ENCODE measurements around the gene CYTH1. TPM values are rescaled to one million over a fixed set of nuclear protein-coding genes. Genes with fewer than 3 reads are reported as not detected.

CYTH1 gene
- total RNA-seq, 1 donor from 2014 or later = 80.8 TPM

- DNase-seq (ENCODE audit: low spot score) = no peak
- TF ChIP-seq CTCF (IDR thresholded peaks at IDR 0.05) = no peak
- Mint-ChIP-seq H3K9me3 (ENCODE audit: low read depth) (no peaks in the 10 kb centered on the region), H3K4me3 (ENCODE audit: unreplicated experiment) (no peak overlapping the region), H3K27ac (ENCODE audit: unreplicated experiment) (peak overlapping the region; percentile 18), H3K36me3 (ENCODE audit: low read depth) (peaks cover 39% of the 10 kb centered on the region), H3K27me3 (ENCODE audit: low read depth) (no peaks in the 10 kb centered on the region), H3K4me1 (ENCODE audit: low read depth) (peaks cover 34% of the 10 kb centered on the region)
Measured at GRCh38 chr17:78793415-78793814, 11.3 kb upstream of the CYTH1 start.

- no peak for TF ChIP-seq CTCF (IDR thresholded peaks at IDR 0.05)
- Mint-ChIP-seq H3K36me3 (ENCODE audit: low read depth) (peaks cover 36% of the 10 kb centered on the region), H3K4me3 (ENCODE audit: unreplicated experiment) (no peak overlapping the region)
Measured at GRCh38 chr17:78791840-78792709, 10.0 kb upstream of the CYTH1 start.

GRCh38 chr17:78790552-78790951, 8.5 kb upstream of the CYTH1 start:
- H3K27me3 Mint-ChIP-seq (ENCODE audit: low read depth) = no peaks in the 10 kb centered on the region
- H3K4me3 Mint-ChIP-seq (ENCODE audit: unreplicated experiment) = no peak overlapping the region
- TF ChIP-seq CTCF (IDR thresholded peaks at IDR 0.05) = no peak
- peaks cover 22% of the 10 kb centered on the region for H3K36me3 Mint-ChIP-seq (ENCODE audit: low read depth)
- H3K27ac Mint-ChIP-seq (ENCODE audit: unreplicated experiment) = peak overlapping the region; percentile 27
- peaks cover 34% of the 10 kb centered on the region for H3K4me1 Mint-ChIP-seq (ENCODE audit: low read depth)
- no peaks in the 10 kb centered on the region for H3K9me3 Mint-ChIP-seq (ENCODE audit: low read depth)
- peak; percentile 28 for DNase-seq (ENCODE audit: low spot score)

More at GRCh38 chr17:78791840-78792709, 10.0 kb upstream of the CYTH1 start:
- Mint-ChIP-seq H3K27me3 (ENCODE audit: low read depth) (no peaks in the 10 kb centered on the region), H3K9me3 (ENCODE audit: low read depth) (no peaks in the 10 kb centered on the region), H3K27ac (ENCODE audit: unreplicated experiment) (peak overlapping the region; percentile 64), H3K4me1 (ENCODE audit: low read depth) (peaks cover 34% of the 10 kb centered on the region)
- DNase-seq (ENCODE audit: low spot score) = peak; percentile 50

- peaks cover 17% of the 10 kb centered on the region for H3K36me3 Mint-ChIP-seq (ENCODE audit: low read depth)
- peak overlapping the region; percentile 64 for H3K27ac Mint-ChIP-seq (ENCODE audit: unreplicated experiment)
- no peaks in the 10 kb centered on the region for H3K27me3 Mint-ChIP-seq (ENCODE audit: low read depth)
- H3K4me1 Mint-ChIP-seq (ENCODE audit: low read depth) = peaks cover 34% of the 10 kb centered on the region
- H3K9me3 Mint-ChIP-seq (ENCODE audit: low read depth) = no peaks in the 10 kb centered on the region
- no peak overlapping the region for H3K4me3 Mint-ChIP-seq (ENCODE audit: unreplicated experiment)
- TF ChIP-seq CTCF (IDR thresholded peaks at IDR 0.05) = no peak
- peak; percentile 57 for DNase-seq (ENCODE audit: low spot score)
Measured at GRCh38 chr17:78789663-78790181, 7.6 kb upstream of the CYTH1 start.

- Mint-ChIP-seq H3K36me3 (ENCODE audit: low read depth) (peaks cover 14% of the 10 kb centered on the region), H3K4me1 (ENCODE audit: low read depth) (peaks cover 34% of the 10 kb centered on the region), H3K27ac (ENCODE audit: unreplicated experiment) (peak overlapping the region; percentile 64), H3K4me3 (ENCODE audit: unreplicated experiment) (no peak overlapping the region), H3K9me3 (ENCODE audit: low read depth) (no peaks in the 10 kb centered on the region), H3K27me3 (ENCODE audit: low read depth) (no peaks in the 10 kb centered on the region)
- no peak for DNase-seq (ENCODE audit: low spot score)
- no peak for TF ChIP-seq CTCF (IDR thresholded peaks at IDR 0.05)
Measured at GRCh38 chr17:78789149-78789662, 7.1 kb upstream of the CYTH1 start.
